SK-N-SH (cell line): Measurements from ENCODE around the gene NYAP2. TPM values are rescaled to one million over a fixed set of nuclear protein-coding genes. Genes with fewer than 3 reads are reported as not detected.

Source experiments
- CTCF ChIA-PET: fragments of 300-600, 350-600 bp; formaldehyde crosslinking; extraction: SDS; loops from one replicate; lab custom pipeline; 2021; lab: Yijun Ruan, JAX
- POLR2A ChIA-PET: fragments of 350-600 bp; sonication (Branson Sonifier 250); formaldehyde crosslinking; extraction: SDS; loops from one replicate; lab custom pipeline; 2020; ENCODE audit warnings: antibody characterized with exemption, inconsistent platforms; lab: Yijun Ruan, JAX
- DNase-seq: peaks from one replicate; pipeline ENCODE4 v3.0.0; 2012
- H2AFZ ChIP-seq: fragments of 200-600 bp; sonication (generic); 2 replicates; pipeline ENCODE4 v1.8.1; 2016; ENCODE audit warnings: antibody characterized with exemption, mild to moderate bottlenecking, low read depth
- H3F3A ChIP-seq: fragments of 200-600 bp; sonication (generic); replicated peaks from 2 replicates; pipeline ENCODE3; 2016; ENCODE audit warnings: antibody characterized with exemption, mild to moderate bottlenecking; ENCODE audit not compliant: insufficient read depth
- H3K27ac ChIP-seq, 2 experiments: fragments of 200-500 bp in 1 of 2; fragments of 200-600 bp in 1 of 2; sonication (Bioruptor generic) in 1 of 2; sonication (generic), shearing (Covaris generic) in 1 of 2; 2 replicates each; pipeline versions ENCODE4 v1.5.1 to v1.6.1; 2014 to 2016; ENCODE audit warnings: low read depth in 2 of 2, inconsistent platforms in 1 of 2, low read length in 1 of 2, mild to moderate bottlenecking in 1 of 2, mixed read lengths in 1 of 2
- H3K27me3 ChIP-seq: fragments of 200-600 bp; sonication (generic), shearing (Covaris generic); 2 replicates; pipeline ENCODE4 v1.6.1; 2016; ENCODE audit warnings: mixed run types; ENCODE audit not compliant: insufficient read depth
- H3K36me3 ChIP-seq, 2 experiments: fragments of 200-500 bp in 1 of 2; fragments of 200-600 bp in 1 of 2; sonication (Bioruptor generic) in 1 of 2; sonication (generic) in 1 of 2; replicated peaks in 1 of 2; 2 replicates each; pipeline versions ENCODE3 to v1.5.1; 2014 to 2016; ENCODE audit warnings: low read length in 1 of 2, mild to moderate bottlenecking in 1 of 2; ENCODE audit not compliant: insufficient read depth in 2 of 2, control insufficient read depth in 1 of 2
- H3K4me1 ChIP-seq, 2 experiments: fragments of 200-500 bp in 1 of 2; fragments of 200-600 bp in 1 of 2; sonication (Bioruptor generic) in 1 of 2; sonication (generic), shearing (Covaris generic) in 1 of 2; 2 replicates each; pipeline versions ENCODE4 v1.5.1 to v1.6.1; 2014 to 2016; ENCODE audit warnings: low read depth in 1 of 2, low read length in 1 of 2, mixed run types in 1 of 2; ENCODE audit not compliant: insufficient read depth in 2 of 2, control insufficient read depth in 1 of 2
- H3K4me2 ChIP-seq: fragments of 200-600 bp; sonication (generic), shearing (Covaris generic); 2 replicates; pipeline ENCODE4 v1.6.1; 2017; ENCODE audit warnings: mixed run types
- H3K4me3 ChIP-seq, 2 experiments: fragments of 200-500 bp in 1 of 2; fragments of 200-600 bp in 1 of 2; sonication (Bioruptor generic) in 1 of 2; sonication (generic), shearing (Covaris generic) in 1 of 2; 2 replicates each; pipeline versions ENCODE4 v1.5.1 to v1.8.1; 2014 to 2016; ENCODE audit warnings: low read depth in 2 of 2, inconsistent platforms in 1 of 2, low read length in 1 of 2, mild to moderate bottlenecking in 1 of 2, mixed read lengths in 1 of 2, moderate library complexity in 1 of 2
- H3K79me2 ChIP-seq: fragments of 200-600 bp; sonication (generic); 2 replicates; pipeline ENCODE4 v1.8.1; 2017; ENCODE audit warnings: mild to moderate bottlenecking; ENCODE audit not compliant: insufficient read depth
- H3K9ac ChIP-seq: fragments of 200-600 bp; sonication (generic); 2 replicates; pipeline ENCODE4 v1.6.1; 2017; ENCODE audit warnings: mixed run types
- H3K9me2 ChIP-seq: fragments of 200-600 bp; sonication (generic); 2 replicates; pipeline ENCODE4 v1.6.1; 2017; ENCODE audit warnings: mixed run types
- H3K9me3 ChIP-seq: fragments of 200-600 bp; sonication (generic); 2 replicates; pipeline ENCODE4 v1.6.1; 2017; ENCODE audit warnings: mixed run types, mild to moderate bottlenecking, moderate library complexity
- H4K20me1 ChIP-seq: fragments of 200-600 bp; sonication (generic); 2 replicates; pipeline ENCODE4 v1.6.1; 2017; ENCODE audit warnings: mild to moderate bottlenecking, mixed run types; ENCODE audit not compliant: insufficient read depth
- CTCF ChIP-seq: fragments of 200-600 bp; sonication (generic); IDR thresholded peaks from 2 replicates; pipeline ENCODE4 v1.6.1; 2017; ENCODE audit warnings: antibody characterized with exemption, mild to moderate bottlenecking, moderate library complexity
- EZH2phosphoT487 ChIP-seq: fragments of 200-600 bp; sonication (generic); IDR thresholded peaks from 2 replicates; pipeline ENCODE4 v1.6.1; 2017; ENCODE audit warnings: low read depth, mixed run types, mild to moderate bottlenecking, antibody characterized with exemption, moderate library complexity, borderline replicate concordance
- FOSL2 ChIP-seq: IDR thresholded peaks from 2 replicates; pipeline ENCODE4 v1.4.0; 2012; ENCODE audit warnings: low read depth, mild to moderate bottlenecking, moderate library complexity, borderline replicate concordance
- FOXJ3 ChIP-seq: sonication (generic); formaldehyde crosslinking; IDR thresholded peaks from 2 replicates; pipeline ENCODE4 v1.5.1; 2020; ENCODE audit warnings: mild to moderate bottlenecking, missing genetic modification reagents
- GABPA ChIP-seq: IDR thresholded peaks from 2 replicates; pipeline ENCODE4 v1.4.0; 2012; ENCODE audit warnings: low read depth, mild to moderate bottlenecking
- JUND ChIP-seq: IDR thresholded peaks from 2 replicates; pipeline ENCODE4 v1.4.0; 2012
- MEF2A ChIP-seq: IDR thresholded peaks from 2 replicates; pipeline ENCODE4 v1.4.0; 2012; ENCODE audit warnings: low read depth, borderline replicate concordance
- MXI1 ChIP-seq: IDR thresholded peaks from 2 replicates; pipeline ENCODE4 v1.6.1; 2012; ENCODE audit warnings: mild to moderate bottlenecking, low read depth, low read length, improper control_type of control experiment
- NFIC ChIP-seq: IDR thresholded peaks from 2 replicates; pipeline ENCODE4 v1.4.0; 2012; ENCODE audit warnings: borderline replicate concordance
- POLR2AphosphoS5 ChIP-seq: IDR thresholded peaks from 2 replicates; pipeline ENCODE4 v1.6.1; 2012; ENCODE audit warnings: low read depth, low read length
- RAD21 ChIP-seq: IDR thresholded peaks from 2 replicates; pipeline ENCODE4 v1.6.1; 2012; ENCODE audit warnings: mild to moderate bottlenecking, low read length
- RCOR1 ChIP-seq: fragments of 150-350 bp; IDR thresholded peaks from 2 replicates; pipeline ENCODE4 v1.6.1; 2017; ENCODE audit warnings: antibody characterized with exemption, low read length
- RXRA ChIP-seq: IDR thresholded peaks from 2 replicates; pipeline ENCODE4 v1.4.0; 2012; ENCODE audit warnings: low read depth, mild to moderate bottlenecking, borderline replicate concordance
- SIN3A ChIP-seq: IDR thresholded peaks from 2 replicates; pipeline ENCODE4 v1.6.1; 2012; ENCODE audit warnings: low read depth, mild to moderate bottlenecking, low read length, moderate library complexity, borderline replicate concordance
- SMC3 ChIP-seq: IDR thresholded peaks from 2 replicates; pipeline ENCODE4 v1.6.1; 2012; ENCODE audit warnings: low read depth, low read length, improper control_type of control experiment
- TAF1 ChIP-seq: IDR thresholded peaks from 2 replicates; pipeline ENCODE4 v1.6.1; 2012; ENCODE audit warnings: low read depth, mild to moderate bottlenecking, low read length, moderate library complexity, borderline replicate concordance
- TCF12 ChIP-seq: IDR thresholded peaks from 2 replicates; pipeline ENCODE4 v1.4.0; 2012
- TEAD4 ChIP-seq: IDR thresholded peaks from 2 replicates; pipeline ENCODE4 v1.4.0; 2012; ENCODE audit warnings: mild to moderate bottlenecking, borderline replicate concordance; ENCODE audit not compliant: insufficient read depth
- USF1 ChIP-seq: IDR thresholded peaks from 2 replicates; pipeline ENCODE4 v1.4.0; 2012; ENCODE audit warnings: low read depth, borderline replicate concordance
- WGBS: methylation state at CpG from one replicate; pipeline ENCODE4 v1.1.6; 2017; ENCODE audit warnings: low lambda C conversion rate; 5-methylcytosine and 5-hydroxymethylcytosine counted together
- polyA plus RNA-seq, 3 experiments: library from polyadenylated mRNA; depleted of rRNA; stranded (reverse); fragments of >200 nt; gene quantifications; 2 replicates each; pipeline ENCODE4 v1.2.3, GENCODE V29; 2012
- TF ChIP-seq, protein P1 (sequence below): fragments of 150-350 bp; IDR thresholded peaks from 2 replicates; pipeline ENCODE4 v1.6.1; 2016; ENCODE audit warnings: mild to moderate bottlenecking, low read depth, low read length
- TF ChIP-seq, protein P2 (sequence below): fragments of 150-350 bp; IDR thresholded peaks from 2 replicates; pipeline ENCODE4 v1.6.1; 2017; ENCODE audit warnings: antibody characterized with exemption, low read length, low read depth, borderline replicate concordance

The NYAP2 gene
- polyA plus RNA-seq, 1 of the 3 experiments (the other 2 are of a cell fraction): not detected

DNA sequence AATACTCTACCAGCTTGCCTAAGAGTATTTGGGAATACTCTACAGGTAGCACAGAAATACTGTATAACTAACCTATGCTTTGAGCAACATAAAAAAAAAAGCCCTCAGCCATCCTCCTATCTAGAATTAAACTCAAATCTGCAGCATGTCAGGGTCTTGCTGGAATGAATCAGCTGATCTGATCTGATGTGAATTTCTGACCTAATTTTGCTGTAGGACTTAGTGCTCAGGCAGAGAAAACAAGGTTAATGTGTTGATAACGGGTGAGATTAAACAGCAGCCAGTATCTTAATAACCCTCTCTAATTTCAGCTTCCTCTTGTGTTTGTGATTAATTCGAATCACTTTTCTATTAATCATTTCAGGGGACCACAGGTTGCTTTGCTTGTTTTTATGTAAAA is 16.3 kb downstream of the NYAP2 start (continued):
- TF ChIP-seq POLR2AphosphoS5 (peak; percentile 30; the same call in 1 of the 2 replicates), TEAD4 (peak; percentile 56; the same call in 1 of the 2 replicates), TCF12 (peak; percentile 55; the same call in 1 of the 2 replicates), RXRA (no peak), JUND (peak; percentile 17; the same call in 1 of the 2 replicates), GABPA (no peak), FOSL2 (no peak)
- TF ChIP-seq, protein P1, sequence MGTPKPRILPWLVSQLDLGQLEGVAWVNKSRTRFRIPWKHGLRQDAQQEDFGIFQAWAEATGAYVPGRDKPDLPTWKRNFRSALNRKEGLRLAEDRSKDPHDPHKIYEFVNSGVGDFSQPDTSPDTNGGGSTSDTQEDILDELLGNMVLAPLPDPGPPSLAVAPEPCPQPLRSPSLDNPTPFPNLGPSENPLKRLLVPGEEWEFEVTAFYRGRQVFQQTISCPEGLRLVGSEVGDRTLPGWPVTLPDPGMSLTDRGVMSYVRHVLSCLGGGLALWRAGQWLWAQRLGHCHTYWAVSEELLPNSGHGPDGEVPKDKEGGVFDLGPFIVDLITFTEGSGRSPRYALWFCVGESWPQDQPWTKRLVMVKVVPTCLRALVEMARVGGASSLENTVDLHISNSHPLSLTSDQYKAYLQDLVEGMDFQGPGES: no peak; the same call in 1 of the 2 replicates

- Histone ChIP-seq H3K9me2 (no peaks in the 10 kb centered on the region), H3K27me3 (no peaks in the 10 kb centered on the region), H3K9me3 (no peaks in the 10 kb centered on the region), H2AFZ (no peak overlapping the region), H3K4me2 (no peak overlapping the region), H3K27ac (no peak overlapping the region), H3K9ac (no peak overlapping the region), H3F3A (no peaks in the 10 kb centered on the region), H4K20me1 (no peaks in the 10 kb centered on the region), H3K36me3 (no peaks in the 10 kb centered on the region), H3K79me2 (no peaks in the 10 kb centered on the region), H3K4me3 (no peak overlapping the region), H3K4me1 (peaks cover 0 to 10% of the 10 kb centered on the region in 2 experiments; a peak in 2 of 4 replicates)
- 35% methylated on average over 3 of the region's 3 CpGs for WGBS
- no peak for DNase-seq
- no peak for TF ChIP-seq JUND
- TF ChIP-seq, protein P2, sequence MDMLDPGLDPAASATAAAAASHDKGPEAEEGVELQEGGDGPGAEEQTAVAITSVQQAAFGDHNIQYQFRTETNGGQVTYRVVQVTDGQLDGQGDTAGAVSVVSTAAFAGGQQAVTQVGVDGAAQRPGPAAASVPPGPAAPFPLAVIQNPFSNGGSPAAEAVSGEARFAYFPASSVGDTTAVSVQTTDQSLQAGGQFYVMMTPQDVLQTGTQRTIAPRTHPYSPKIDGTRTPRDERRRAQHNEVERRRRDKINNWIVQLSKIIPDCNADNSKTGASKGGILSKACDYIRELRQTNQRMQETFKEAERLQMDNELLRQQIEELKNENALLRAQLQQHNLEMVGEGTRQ: no peak
- TF ChIP-seq FOXJ3 (CRISPR knock-in tag): no peak
- no peak for TF ChIP-seq RCOR1
- TF ChIP-seq NFIC: no peak
- TF ChIP-seq USF1: no peak
- no peak for TF ChIP-seq RAD21
- TF ChIP-seq MXI1: no peak
- no peak for TF ChIP-seq CTCF
- no peak for TF ChIP-seq SMC3
- TF ChIP-seq TEAD4: no peak
- no peak for TF ChIP-seq SIN3A
- TF ChIP-seq RXRA: no peak
- TF ChIP-seq TAF1: no peak
- no peak for TF ChIP-seq EZH2phosphoT487
- no peak for TF ChIP-seq MEF2A
- CTCF ChIA-PET: interaction anchor here (1.0 to 1.6 kb wide), 3 partner anchors 11 to 245 kb away, joined by 3 to 6 read pairs (median 5); no protein-coding TSS in a partner anchor
- POLR2A ChIA-PET: no interaction called here
Observed at GRCh38 chr2:225416616-225417367, 17.3 kb downstream of the NYAP2 start.
